ENCODE results near the gene BNIP5.

DNA sequence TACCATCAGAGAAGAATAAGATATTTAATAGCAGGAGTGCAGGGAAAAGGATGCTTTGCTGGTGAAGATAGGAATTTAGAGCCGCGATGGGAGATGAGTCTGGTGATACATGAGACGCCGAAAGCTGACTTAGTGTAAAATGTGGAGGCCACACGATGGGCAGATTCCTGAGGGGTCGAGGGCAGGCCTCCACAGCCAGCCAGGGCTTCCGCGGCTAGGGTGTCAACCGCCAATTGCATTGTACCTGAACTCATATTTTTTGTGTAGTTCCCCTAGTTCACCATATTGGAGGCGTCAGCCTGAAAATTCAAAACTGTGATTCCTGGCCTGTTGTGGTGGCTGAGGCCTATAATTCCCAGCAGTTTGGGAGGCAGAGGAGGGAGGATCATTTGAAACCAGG is 42.2 kb upstream of the BNIP5 start:
- TF ChIP-seq GATA2 (IDR thresholded peaks at IDR 0.05; ENCODE audit: low read depth, low read length), result no peak
- TF ChIP-seq GATA3 (IDR thresholded peaks at IDR 0.05; ENCODE audit: low read depth, low read length), result no peak
